HG03439 (cell line): ENCODE results near the gene SLC4A1.

Experiments used
- ATAC-seq: cut with Tn5 transposase; IDR thresholded peaks from one replicate; pipeline ENCODE4 v1.9.1; 2021; ENCODE audit warnings: mild to moderate bottlenecking, moderate library complexity; ENCODE audit not compliant: unreplicated experiment

The SLC4A1 gene

DNA sequence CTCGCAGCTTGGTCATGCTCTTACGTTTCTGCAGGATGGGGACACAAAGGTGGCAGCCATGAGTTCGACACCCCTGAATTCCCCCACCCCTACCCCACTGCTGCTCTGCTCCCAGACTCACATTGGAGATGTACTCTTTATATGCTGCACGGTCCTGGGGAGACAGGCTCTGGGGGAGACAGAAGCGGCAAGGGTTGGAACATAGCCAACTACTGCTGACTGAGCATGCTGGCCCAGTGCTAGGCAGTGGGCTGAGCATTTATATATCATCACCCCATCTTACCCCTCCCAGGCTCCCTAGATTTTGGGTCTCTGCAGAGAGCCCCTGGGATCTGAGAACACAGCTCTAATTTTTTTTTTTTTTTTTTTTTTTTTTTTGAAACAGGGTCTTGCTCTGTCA lies 60.2 kb downstream of the SLC4A1 start:
- no peak for ATAC-seq

DNA sequence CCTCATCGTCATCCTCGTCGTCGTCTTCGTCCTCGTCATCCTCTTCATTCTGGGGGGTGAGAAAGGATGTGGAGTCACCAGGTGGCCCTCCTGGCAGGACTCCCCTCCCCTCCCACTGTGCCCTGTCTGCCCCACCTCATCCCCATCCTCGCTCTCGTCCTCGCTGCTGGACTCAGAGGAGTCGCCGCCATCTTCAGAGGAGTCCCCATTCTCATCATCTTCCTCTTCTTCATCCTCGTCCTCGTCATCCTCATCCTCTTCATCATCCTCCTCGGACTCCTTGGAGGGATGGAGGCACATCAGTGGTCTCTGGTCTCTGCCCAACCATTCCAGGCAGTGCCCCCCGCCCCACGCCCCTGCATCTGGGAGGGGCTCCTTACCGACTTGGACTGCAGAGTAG lies 60.6 kb downstream of the SLC4A1 start:
- ATAC-seq = no peak

DNA sequence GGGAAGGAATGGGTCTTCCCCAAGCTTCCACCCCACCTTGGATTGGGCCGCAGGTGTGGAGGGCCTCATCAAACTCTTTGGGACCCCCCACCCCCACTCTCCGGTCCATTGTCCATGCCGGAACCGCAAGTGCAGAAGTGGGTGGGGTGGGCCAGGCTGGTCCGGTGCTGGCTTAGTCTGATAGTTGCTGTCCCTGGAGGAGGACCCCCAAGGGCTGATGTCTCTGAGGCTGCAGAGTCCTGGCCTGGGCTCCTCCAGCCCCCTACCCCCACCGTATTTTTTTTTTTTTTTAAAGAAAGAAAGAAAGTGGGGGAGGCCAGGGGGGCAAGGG lies 61.1 kb downstream of the SLC4A1 start:
- no peak for ATAC-seq

DNA sequence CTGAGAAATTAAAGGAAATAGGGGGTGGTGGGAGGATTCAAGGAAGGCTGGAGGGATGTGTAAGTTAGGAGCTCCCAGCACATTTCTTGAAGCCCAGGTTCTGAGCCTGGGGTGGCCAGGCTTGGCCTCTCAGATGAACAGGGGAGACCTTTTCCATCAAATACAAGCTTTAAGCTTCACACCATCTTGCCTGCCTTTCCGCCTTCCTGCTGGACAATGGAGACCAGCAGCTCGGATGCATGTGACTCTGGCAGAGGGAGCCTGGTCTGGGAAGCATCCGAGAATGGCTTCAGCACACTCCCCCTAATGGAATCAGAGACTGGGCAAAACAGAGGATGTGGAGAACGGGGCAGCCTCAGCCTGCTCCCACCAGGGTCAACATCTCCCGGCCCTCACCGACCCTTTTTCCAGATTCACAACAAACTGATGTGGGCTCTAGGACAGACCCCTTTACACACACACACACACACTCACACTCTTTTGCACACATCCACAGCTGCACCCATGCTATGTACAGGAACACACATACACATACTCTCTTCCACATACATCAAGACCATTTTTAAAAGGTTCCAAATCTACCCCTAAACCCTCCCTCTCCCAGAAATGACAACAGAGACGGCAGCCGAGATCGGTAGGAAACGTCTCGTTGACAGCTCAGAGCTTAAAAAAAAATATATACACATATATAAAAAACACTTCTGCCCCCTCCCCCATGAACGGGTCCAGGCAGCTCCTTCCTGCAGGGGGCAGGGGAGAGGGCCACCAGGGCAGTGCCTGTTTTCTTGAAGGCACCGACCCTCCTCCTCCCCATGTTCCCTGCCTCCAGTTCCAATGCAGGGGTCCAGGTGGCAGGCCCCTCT lies 61.7 kb downstream of the SLC4A1 start:
- ATAC-seq = no peak

DNA sequence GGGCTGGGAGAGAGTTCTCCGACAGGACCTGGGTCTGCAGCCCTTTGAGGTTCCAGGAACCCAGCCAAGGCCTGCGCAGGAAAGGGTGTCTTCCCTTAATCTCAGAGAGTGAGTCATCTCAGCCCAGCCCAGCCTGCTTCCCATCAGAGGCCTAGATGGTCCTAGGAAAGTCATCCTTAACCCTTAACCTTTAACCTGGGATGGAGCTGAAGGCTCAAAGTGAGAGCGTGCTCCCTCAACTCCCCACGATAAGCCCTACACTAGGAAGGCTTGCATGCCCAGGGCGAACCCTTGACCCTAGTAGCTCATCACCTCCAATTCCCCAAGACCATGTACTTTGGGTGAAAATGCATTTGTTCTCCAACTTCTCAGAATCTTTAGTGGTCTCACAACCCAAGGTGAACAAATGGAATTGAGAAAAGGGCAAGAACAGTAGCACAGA lies 63.5 kb downstream of the SLC4A1 start:
- ATAC-seq = no peak

DNA sequence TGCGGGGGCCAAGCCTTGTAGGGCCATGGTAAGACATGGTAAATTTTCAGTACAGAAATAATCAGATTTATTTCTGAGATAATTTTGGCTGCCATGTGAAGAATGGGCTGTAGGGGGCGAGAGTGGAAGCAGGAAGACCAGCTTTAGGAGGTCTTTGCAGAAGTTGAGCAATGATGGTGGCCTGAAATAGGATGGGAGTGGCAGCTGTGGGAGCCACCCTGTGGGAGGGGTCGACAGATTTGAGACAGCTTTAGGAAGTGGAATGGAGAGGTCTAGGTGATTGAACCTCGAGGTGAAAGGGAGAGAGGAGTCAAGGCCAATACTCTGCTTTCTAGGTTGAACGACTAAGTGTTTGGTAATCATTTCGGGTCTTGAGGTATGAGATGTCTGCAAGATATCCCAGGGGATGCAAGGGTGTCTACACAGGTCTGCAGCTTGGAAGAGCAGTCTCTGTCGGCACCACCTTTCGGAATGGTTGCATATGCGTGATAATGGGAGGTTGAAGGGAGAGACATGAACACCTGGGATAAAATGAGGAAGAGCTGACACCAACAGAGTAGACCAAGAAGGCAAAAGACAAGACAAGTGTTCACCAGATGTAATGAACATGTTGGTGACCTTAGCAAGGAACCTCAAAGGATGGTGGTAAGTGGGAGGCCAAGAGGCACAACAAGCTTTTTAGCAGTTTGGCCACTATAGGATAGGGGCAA lies 64.0 kb downstream of the SLC4A1 start:
- ATAC-seq = no peak

DNA sequence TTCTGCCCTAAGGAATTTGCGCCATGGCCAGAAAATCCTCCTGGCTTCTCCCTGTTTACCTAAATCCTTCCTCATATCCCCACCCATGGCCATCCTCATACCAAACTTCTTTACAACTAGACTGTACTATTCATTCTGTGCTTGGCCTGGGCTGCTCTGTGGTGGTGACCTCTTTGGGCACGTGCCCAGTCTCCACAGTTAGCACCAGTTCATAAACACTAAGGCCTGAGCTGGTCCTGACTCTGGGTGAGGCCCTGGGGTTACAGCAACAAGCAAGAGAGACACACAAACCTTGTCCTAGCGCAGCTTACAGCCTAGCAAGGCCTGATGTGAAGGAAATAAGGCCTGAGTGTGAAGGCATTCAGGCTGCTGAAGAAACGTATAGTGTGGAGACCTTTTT lies 65.2 kb downstream of the SLC4A1 start:
- ATAC-seq = no peak

DNA sequence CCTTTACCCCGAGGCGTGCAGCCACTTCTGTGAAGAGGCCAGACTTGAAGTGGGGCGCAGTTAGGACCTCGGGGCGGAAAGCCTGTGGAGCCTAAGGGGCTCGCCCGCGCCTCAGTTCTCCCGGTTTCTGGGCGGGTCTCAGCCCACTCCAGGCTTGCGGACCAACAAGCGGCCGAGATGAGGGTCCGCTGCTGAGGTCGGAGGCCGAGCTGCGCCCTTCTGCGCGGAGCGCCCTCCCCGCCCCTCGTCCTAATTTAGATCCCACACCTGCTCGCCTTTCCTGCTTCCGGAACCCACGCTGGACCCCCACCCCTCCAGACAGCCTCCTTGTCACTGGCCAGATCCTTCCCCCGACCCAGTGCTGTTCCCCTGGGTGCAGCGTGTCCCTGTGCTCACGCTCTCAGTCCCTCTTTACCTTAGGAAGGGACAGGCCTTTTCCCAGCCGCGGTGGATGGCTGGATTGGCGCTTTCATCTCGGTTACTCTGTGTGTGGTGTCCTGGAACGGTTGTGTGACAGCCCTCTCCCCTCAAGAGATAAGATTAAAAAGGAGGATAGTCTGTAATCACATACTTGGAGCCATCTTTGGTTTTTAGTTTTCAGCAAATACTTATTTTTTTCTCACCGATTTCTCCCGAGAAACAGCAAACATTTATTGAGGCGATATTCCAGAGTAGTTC lies 67.3 kb downstream of the SLC4A1 start:
- no peak for ATAC-seq

DNA sequence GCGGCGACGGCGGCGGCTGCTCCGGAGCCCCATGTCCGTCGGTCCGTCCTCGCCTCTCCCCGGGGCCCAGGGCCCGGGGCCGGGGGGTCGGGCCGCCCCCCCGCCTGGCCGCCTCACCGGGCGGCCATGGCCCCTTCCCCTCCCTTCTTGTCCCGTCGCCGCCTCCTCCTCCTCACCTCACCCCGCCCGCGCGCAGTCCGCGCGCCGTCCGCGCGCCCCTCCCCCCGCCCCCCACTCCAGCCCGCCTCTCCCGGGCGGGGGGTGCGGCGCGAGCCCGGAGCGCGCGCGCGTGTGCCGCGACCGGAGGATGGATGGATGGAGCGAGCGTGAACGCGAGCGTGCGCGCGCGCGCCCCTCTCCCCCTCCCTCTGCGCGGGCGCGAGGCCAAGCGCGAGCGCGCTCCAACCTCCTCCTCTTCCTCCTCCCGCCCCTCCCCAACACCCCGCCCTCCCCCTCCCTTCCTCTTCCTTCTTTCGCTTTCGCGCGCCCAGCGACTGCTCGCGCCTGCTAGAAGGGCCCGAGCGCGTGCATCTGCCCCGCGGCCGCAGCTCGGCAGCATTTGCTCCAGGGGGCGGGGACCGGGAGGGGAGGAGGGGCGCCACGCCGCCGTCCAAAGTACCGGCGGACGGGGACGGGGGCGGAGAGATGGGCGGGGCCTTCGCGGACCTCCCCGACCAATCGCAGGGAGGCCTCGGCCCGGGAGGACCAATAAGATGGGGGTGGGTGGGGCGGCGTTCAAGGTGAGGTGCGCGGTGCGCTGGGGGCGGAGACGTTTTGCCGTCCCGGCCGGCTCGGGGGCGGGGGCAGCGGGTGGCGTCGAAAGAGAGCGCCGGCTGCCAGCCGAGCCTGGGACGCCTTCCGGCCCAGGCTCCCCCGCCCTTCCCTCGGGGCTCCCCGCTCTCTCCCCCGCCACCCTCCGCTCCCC lies 68.1 kb downstream of the SLC4A1 start, which contains the start of gene ATXN7L3:
TSS of gene ATXN7L3 (minus strand) at position 332 of the 925 bp plus-strand sequence. CDS start 1,814 bp downstream, outside the sequence.
- peak; percentile 63 for ATAC-seq

DNA sequence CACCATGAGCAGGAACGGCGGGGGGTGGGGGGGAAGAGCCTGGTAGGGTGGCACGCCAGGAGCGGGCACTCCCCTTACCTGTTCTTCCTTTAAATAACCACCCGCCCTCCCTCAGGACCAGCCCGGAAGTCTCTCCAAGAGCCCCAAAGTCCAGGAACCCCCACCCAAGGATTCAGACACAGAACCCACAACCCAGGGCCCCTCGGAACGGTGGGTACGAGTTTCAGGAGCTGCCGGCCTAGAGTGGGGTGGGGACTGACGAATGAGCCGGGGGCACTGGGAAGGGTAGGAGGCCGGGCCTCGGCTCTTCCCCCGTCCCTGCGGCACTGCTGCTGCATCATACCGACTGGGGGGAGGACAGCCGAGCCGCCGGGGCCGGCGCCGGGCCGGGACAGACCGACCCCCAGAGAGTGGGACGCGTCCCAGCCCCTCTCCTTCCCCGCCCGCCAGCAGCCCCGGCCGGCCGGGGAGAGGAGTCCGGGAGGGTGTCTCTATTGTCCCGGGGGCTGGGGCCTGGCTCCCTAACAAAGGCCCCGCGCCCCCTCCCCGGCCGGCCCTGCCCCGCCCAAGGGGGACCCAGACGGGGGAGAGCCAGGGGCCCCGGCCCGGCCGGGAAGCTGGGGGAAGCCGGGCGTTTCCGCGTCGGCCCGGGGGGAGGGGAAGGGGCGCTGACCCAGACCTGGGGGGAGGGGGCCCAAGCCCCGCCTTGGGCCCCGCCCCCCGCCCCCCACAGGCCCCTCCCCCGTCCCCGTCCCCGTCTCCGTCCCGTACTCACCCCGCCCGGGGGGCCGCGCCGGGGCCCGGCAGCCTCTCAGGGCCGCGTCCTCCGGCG lies 69.0 kb downstream of the SLC4A1 start:
- peak; percentile 6 for ATAC-seq
